Measurements from ENCODE around the gene GMPPA. TPM values are rescaled to one million over a fixed set of nuclear protein-coding genes. Genes with fewer than 3 reads are reported as not detected.

The GMPPA gene
- total and polyA plus RNA-seq, 4 donors = 19.0 to 29.8 (median 21.4) TPM

GRCh38 chr2:219467736-219468075 lies 31.0 kb upstream of the GMPPA start:
- Histone ChIP-seq H3K4me1 (ENCODE audit: control insufficient read depth, insufficient read depth, low read length) (no peaks in the 10 kb centered on the region), H3K36me3 (ENCODE audit: control insufficient read depth, insufficient read depth, low read length) (peaks cover 91% of the 10 kb centered on the region), H3K4me3 (ENCODE audit: low read depth, low read length) (no peak overlapping the region), H3K27me3 (ENCODE audit: control insufficient read depth, insufficient read depth, low read length) (no peaks in the 10 kb centered on the region), H3K9me3 (ENCODE audit: control insufficient read depth, insufficient read depth, low read length) (no peaks in the 10 kb centered on the region), H3K27ac (ENCODE audit: low read depth, low read length) (no peak overlapping the region)
- WGBS (ENCODE audit: insufficient coverage) = 93% methylated on average over 2 of the region's 2 CpGs
- no peak for DNase-seq (ENCODE audit: low read depth in 4 of 6, low spot score in 6 of 6)

GRCh38 chr2:219468410-219469185 lies 30.1 kb upstream of the GMPPA start:
- H3K4me1 ChIP-seq (ENCODE audit: control insufficient read depth, insufficient read depth, low read length) = peaks cover 2% of the 10 kb centered on the region
- no peaks in the 10 kb centered on the region for H3K27me3 ChIP-seq (ENCODE audit: control insufficient read depth, insufficient read depth, low read length)
- no peak overlapping the region for H3K4me3 ChIP-seq (ENCODE audit: low read depth, low read length)
- peaks cover 96% of the 10 kb centered on the region for H3K36me3 ChIP-seq (ENCODE audit: control insufficient read depth, insufficient read depth, low read length)
- no peaks in the 10 kb centered on the region for H3K9me3 ChIP-seq (ENCODE audit: control insufficient read depth, insufficient read depth, low read length)
- no peak overlapping the region for H3K27ac ChIP-seq (ENCODE audit: low read depth, low read length)
- no peak for DNase-seq (ENCODE audit: low read depth in 4 of 6, low spot score in 6 of 6)
- 94% methylated on average over 22 of the region's 23 CpGs for WGBS (ENCODE audit: insufficient coverage)

GRCh38 chr2:219469186-219469724 lies 29.4 kb upstream of the GMPPA start:
- H3K27me3 ChIP-seq (ENCODE audit: control insufficient read depth, insufficient read depth, low read length) = no peaks in the 10 kb centered on the region
- H3K4me3 ChIP-seq (ENCODE audit: low read depth, low read length) = no peak overlapping the region
- H3K9me3 ChIP-seq (ENCODE audit: control insufficient read depth, insufficient read depth, low read length) = no peaks in the 10 kb centered on the region
- no peak overlapping the region for H3K27ac ChIP-seq (ENCODE audit: low read depth, low read length)
- H3K4me1 ChIP-seq (ENCODE audit: control insufficient read depth, insufficient read depth, low read length) = peaks cover 2% of the 10 kb centered on the region
- WGBS (ENCODE audit: insufficient coverage) = 93% methylated on average over 16 of the region's 16 CpGs
- H3K36me3 ChIP-seq (ENCODE audit: control insufficient read depth, insufficient read depth, low read length) = peaks cover 93% of the 10 kb centered on the region
- DNase-seq (ENCODE audit: low read depth in 4 of 6, low spot score in 6 of 6) = no peak

GRCh38 chr2:219470429-219470828 lies 28.3 kb upstream of the GMPPA start:
- Histone ChIP-seq H3K9me3 (ENCODE audit: control insufficient read depth, insufficient read depth, low read length) (no peaks in the 10 kb centered on the region), H3K4me1 (ENCODE audit: control insufficient read depth, insufficient read depth, low read length) (peaks cover 2% of the 10 kb centered on the region), H3K4me3 (ENCODE audit: low read depth, low read length) (no peak overlapping the region), H3K27ac (ENCODE audit: low read depth, low read length) (no peak overlapping the region), H3K36me3 (ENCODE audit: control insufficient read depth, insufficient read depth, low read length) (peaks cover 90% of the 10 kb centered on the region), H3K27me3 (ENCODE audit: control insufficient read depth, insufficient read depth, low read length) (no peaks in the 10 kb centered on the region)
- 69% methylated on average over 2 of the region's 4 CpGs for WGBS (ENCODE audit: insufficient coverage)
- no peak for DNase-seq (ENCODE audit: low read depth in 4 of 6, low spot score in 6 of 6)

- no peak overlapping the region for H3K27ac ChIP-seq (ENCODE audit: low read depth, low read length)
- H3K9me3 ChIP-seq (ENCODE audit: control insufficient read depth, insufficient read depth, low read length) = no peaks in the 10 kb centered on the region
- peaks cover 8% of the 10 kb centered on the region for H3K4me1 ChIP-seq (ENCODE audit: control insufficient read depth, insufficient read depth, low read length)
- no peaks in the 10 kb centered on the region for H3K27me3 ChIP-seq (ENCODE audit: control insufficient read depth, insufficient read depth, low read length)
- DNase-seq (ENCODE audit: low read depth in 4 of 6, low spot score in 6 of 6) = no peak
- no peak overlapping the region for H3K4me3 ChIP-seq (ENCODE audit: low read depth, low read length)
- 82% methylated on average over 19 of the region's 22 CpGs for WGBS (ENCODE audit: insufficient coverage)
- peaks cover 81% of the 10 kb centered on the region for H3K36me3 ChIP-seq (ENCODE audit: control insufficient read depth, insufficient read depth, low read length)
Measured at GRCh38 chr2:219471476-219472371, 27.0 kb upstream of the GMPPA start.

- peaks cover 80% of the 10 kb centered on the region for H3K36me3 ChIP-seq (ENCODE audit: control insufficient read depth, insufficient read depth, low read length)
- 92% methylated on average over 11 of the region's 12 CpGs for WGBS (ENCODE audit: insufficient coverage)
- H3K27me3 ChIP-seq (ENCODE audit: control insufficient read depth, insufficient read depth, low read length) = no peaks in the 10 kb centered on the region
- no peak for DNase-seq (ENCODE audit: low read depth in 4 of 6, low spot score in 6 of 6)
- no peak overlapping the region for H3K27ac ChIP-seq (ENCODE audit: low read depth, low read length)
- peaks cover 17% of the 10 kb centered on the region for H3K4me1 ChIP-seq (ENCODE audit: control insufficient read depth, insufficient read depth, low read length)
- no peaks in the 10 kb centered on the region for H3K9me3 ChIP-seq (ENCODE audit: control insufficient read depth, insufficient read depth, low read length)
- H3K4me3 ChIP-seq (ENCODE audit: low read depth, low read length) = no peak overlapping the region
Measured at GRCh38 chr2:219472629-219473187, 26.0 kb upstream of the GMPPA start.

- 89% methylated on average over 18 of the region's 18 CpGs for WGBS (ENCODE audit: insufficient coverage)
- Histone ChIP-seq H3K27me3 (ENCODE audit: control insufficient read depth, insufficient read depth, low read length) (no peaks in the 10 kb centered on the region), H3K36me3 (ENCODE audit: control insufficient read depth, insufficient read depth, low read length) (peaks cover 75% of the 10 kb centered on the region), H3K4me1 (ENCODE audit: control insufficient read depth, insufficient read depth, low read length) (peaks cover 20% of the 10 kb centered on the region), H3K27ac (ENCODE audit: low read depth, low read length) (no peak overlapping the region), H3K4me3 (ENCODE audit: low read depth, low read length) (no peak overlapping the region), H3K9me3 (ENCODE audit: control insufficient read depth, insufficient read depth, low read length) (no peaks in the 10 kb centered on the region)
- no peak for DNase-seq (ENCODE audit: low read depth in 4 of 6, low spot score in 6 of 6)
Measured at GRCh38 chr2:219473511-219473910, 25.2 kb upstream of the GMPPA start.

GRCh38 chr2:219474285-219475060 lies 24.2 kb upstream of the GMPPA start:
- DNase-seq (ENCODE audit: low read depth in 4 of 6, low spot score in 6 of 6) = no peak
- H3K27me3 ChIP-seq (ENCODE audit: control insufficient read depth, insufficient read depth, low read length) = no peaks in the 10 kb centered on the region
- H3K27ac ChIP-seq (ENCODE audit: low read depth, low read length) = no peak overlapping the region
- WGBS (ENCODE audit: insufficient coverage) = 66% methylated on average over 4 of the region's 11 CpGs
- H3K36me3 ChIP-seq (ENCODE audit: control insufficient read depth, insufficient read depth, low read length) = peaks cover 73% of the 10 kb centered on the region
- H3K9me3 ChIP-seq (ENCODE audit: control insufficient read depth, insufficient read depth, low read length) = no peaks in the 10 kb centered on the region
- H3K4me1 ChIP-seq (ENCODE audit: control insufficient read depth, insufficient read depth, low read length) = peaks cover 20% of the 10 kb centered on the region
- H3K4me3 ChIP-seq (ENCODE audit: low read depth, low read length) = no peak overlapping the region

- H3K27me3 ChIP-seq (ENCODE audit: control insufficient read depth, insufficient read depth, low read length) = no peaks in the 10 kb centered on the region
- DNase-seq (ENCODE audit: low read depth in 4 of 6, low spot score in 6 of 6) = no peak
- no peaks in the 10 kb centered on the region for H3K9me3 ChIP-seq (ENCODE audit: control insufficient read depth, insufficient read depth, low read length)
- peaks cover 20% of the 10 kb centered on the region for H3K4me1 ChIP-seq (ENCODE audit: control insufficient read depth, insufficient read depth, low read length)
- no peak overlapping the region for H3K4me3 ChIP-seq (ENCODE audit: low read depth, low read length)
- peaks cover 73% of the 10 kb centered on the region for H3K36me3 ChIP-seq (ENCODE audit: control insufficient read depth, insufficient read depth, low read length)
- WGBS (ENCODE audit: insufficient coverage) = 83% methylated on average over 1 of the region's 6 CpGs
- no peak overlapping the region for H3K27ac ChIP-seq (ENCODE audit: low read depth, low read length)
Measured at GRCh38 chr2:219475278-219475677, 23.4 kb upstream of the GMPPA start.

All from spinal cord (tissue), 10 donors.